Right lobe of liver (tissue), 4 donors: ENCODE measurements around the gene BMP8B.

Experiments
- POLR2A ChIP-seq: fragments of 450-650 bp; IDR thresholded peaks from one replicate; pipeline ENCODE4 v1.6.1; 2017; ENCODE audit warnings: antibody characterized with exemption, mild to moderate bottlenecking
- TF ChIP-seq, protein P1 (sequence below), 4 donors: fragments of 200-600 bp in 3 of 4; fragments of 450-650 bp in 1 of 4; IDR thresholded peaks; one replicate each; pipeline versions ENCODE4 v1.5.1 to v1.8.0; 2016 to 2022; ENCODE audit warnings: antibody characterized with exemption in 4 of 4, mild to moderate bottlenecking in 2 of 4
- donor health status: DM: no; HTN: no; CAD: no.
- donor health status: DM: no; HTN: no; CAD: no.
- donor health status: DM: no; HTN: yes; CAD: no.

- no peak for TF ChIP-seq POLR2A
- TF ChIP-seq, protein P1, sequence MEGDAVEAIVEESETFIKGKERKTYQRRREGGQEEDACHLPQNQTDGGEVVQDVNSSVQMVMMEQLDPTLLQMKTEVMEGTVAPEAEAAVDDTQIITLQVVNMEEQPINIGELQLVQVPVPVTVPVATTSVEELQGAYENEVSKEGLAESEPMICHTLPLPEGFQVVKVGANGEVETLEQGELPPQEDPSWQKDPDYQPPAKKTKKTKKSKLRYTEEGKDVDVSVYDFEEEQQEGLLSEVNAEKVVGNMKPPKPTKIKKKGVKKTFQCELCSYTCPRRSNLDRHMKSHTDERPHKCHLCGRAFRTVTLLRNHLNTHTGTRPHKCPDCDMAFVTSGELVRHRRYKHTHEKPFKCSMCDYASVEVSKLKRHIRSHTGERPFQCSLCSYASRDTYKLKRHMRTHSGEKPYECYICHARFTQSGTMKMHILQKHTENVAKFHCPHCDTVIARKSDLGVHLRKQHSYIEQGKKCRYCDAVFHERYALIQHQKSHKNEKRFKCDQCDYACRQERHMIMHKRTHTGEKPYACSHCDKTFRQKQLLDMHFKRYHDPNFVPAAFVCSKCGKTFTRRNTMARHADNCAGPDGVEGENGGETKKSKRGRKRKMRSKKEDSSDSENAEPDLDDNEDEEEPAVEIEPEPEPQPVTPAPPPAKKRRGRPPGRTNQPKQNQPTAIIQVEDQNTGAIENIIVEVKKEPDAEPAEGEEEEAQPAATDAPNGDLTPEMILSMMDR (IDR thresholded peaks at IDR 0.05): no peak
These were observed 35.3 kb downstream of the BMP8B start for GRCh38 chr1:39753132-39754025.
